ENCODE results near the gene CYS1. TPM values are rescaled to one million over a fixed set of nuclear protein-coding genes. Genes with fewer than 3 reads are reported as not detected.

Gene CYS1
- total and polyA plus RNA-seq, 2 of the 8 experiments (the other 6 are each of a cell fraction or from before 2014, with no cell fraction given): 0.09 to 0.13 TPM

GRCh38 chr2:10083692-10084211, 3.5 kb upstream of the CYS1 start (continued):
- no peak for TF ChIP-seq GTF2F1 (IDR thresholded peaks at IDR 0.05; ENCODE audit: borderline replicate concordance, low read depth, low read length)
- no peak for TF ChIP-seq POLR2A (IDR thresholded peaks at IDR 0.05; ENCODE audit: control extremely low read depth in 1 of 2, low read depth in 2 of 2, low read length in 2 of 2)

Measured in H1 (cell line).